HG03432 (cell line): Measurements from ENCODE around the gene PTGDR.

Source experiments
- ATAC-seq: cut with Tn5 transposase; IDR thresholded peaks from one replicate; pipeline ENCODE4 v1.9.1; 2021; ENCODE audit warnings: mild to moderate bottlenecking, moderate library complexity; ENCODE audit not compliant: unreplicated experiment

Gene PTGDR

DNA sequence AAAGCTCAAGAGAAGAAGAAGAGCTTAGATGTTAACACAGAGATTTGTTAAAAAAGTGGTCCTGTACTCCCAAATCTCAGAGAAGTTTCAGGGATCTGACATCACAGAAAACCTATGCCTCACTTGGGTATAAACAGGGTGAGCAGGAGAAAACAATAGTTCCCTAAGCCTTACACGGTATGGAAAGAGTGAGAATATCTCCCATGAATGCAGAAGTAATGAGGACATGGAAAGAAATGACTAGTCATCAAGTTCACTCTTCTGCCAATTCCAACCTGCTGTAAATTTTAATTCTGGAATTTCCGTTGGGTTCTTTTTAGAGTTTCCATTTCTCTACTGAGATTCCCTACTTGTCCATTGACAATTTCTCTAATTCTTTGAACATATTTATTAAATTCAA is 40.4 kb downstream of the PTGDR start:
- ATAC-seq, result no peak

DNA sequence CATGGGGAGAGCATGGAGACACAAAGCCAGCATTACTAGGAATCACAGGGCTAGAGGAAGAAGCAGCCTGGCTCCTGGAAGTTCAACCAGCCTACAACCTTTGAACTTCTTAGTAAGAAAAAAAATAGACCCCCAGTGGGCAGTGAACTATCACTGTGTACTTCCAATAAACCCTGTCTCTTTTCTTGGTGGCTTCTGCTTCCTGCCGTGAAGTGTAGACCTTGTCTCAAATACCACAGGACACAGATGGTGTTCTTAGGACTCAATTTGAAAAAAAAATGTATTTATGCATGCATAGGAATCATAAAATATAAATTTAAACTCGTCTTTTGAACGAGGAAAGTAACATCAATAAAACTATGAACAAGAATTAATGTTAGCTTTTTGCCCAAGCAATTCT is 43.0 kb downstream of the PTGDR start:
- ATAC-seq, result no peak

DNA sequence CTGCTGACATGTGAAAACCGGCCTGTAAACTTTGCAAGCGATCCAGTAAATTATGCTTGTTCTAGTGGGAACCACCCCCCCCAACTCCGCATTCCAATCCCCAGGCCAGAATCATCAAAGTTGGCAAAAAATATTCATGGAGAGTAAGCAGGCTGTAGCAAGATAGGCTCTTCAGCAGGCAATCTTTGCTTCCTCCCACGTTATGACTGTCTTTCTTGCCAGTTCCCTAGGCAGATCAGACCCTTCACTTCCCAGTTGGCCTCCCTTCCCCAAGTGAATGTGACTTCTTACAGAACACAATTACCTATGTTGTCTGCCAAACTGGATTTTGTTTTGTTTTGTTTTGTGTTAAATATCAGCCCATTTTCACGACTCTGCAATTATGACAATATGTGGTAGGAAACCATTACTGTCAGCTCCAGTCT is 45.4 kb downstream of the PTGDR start:
- no peak for ATAC-seq

DNA sequence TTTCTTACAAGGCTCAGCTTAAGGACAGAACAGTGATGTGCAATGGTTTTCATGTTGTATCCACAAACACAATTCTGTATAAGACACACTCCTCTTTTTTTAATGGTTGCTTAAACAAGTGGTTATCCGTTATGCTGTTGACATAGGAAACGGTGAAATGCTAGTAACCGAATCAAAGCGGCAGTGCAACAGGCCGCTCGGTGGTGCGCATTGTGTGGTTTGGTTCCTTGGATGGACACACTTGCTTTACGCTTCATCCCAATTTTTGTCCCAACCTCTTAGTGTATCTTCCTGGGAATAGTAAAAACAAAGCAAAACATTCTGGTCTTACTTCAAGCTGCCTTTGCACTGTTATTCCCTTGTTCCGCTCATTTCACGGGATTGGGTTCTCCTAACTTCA is 46.0 kb downstream of the PTGDR start:
- ATAC-seq, result no peak

DNA sequence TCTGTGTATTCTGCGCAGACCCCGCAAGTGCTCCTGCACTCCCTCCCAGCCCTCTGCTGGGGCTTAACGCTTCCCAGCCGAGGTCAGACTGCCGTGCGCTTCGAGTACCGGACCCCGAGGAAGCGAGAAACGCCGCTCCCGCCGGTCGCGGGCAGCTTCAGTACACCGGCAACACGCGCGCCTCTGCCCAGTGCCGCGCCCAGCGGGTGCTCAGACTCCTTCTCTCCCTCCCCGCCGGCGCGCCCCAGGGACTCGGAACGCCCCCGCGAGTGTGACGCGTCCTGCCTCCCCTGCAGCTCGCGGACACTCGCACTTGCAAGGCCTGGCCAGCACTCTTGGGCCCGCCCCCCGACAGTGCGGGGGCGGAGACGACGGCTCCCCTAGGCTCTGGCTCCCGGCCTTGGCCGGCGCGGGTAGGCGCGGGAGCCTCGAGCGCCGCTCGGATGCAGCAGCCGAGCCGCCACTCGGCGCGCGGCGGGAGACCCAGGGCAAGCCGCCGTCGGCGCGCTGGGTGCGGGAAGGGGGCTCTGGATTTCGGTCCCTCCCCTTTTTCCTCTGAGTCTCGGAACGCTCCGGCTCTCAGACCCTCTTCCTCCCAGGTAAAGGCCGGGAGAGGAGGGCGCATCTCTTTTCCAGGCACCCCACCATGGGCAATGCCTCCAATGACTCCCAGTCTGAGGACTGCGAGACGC is 46.6 kb downstream of the PTGDR start, which contains the start of gene PTGER2:
PTGER2 (plus strand) TSS at position 410 of the 692 bp plus-strand sequence; CDS start at position 647, 237 bp downstream.
- ATAC-seq, result peak; percentile 60

DNA sequence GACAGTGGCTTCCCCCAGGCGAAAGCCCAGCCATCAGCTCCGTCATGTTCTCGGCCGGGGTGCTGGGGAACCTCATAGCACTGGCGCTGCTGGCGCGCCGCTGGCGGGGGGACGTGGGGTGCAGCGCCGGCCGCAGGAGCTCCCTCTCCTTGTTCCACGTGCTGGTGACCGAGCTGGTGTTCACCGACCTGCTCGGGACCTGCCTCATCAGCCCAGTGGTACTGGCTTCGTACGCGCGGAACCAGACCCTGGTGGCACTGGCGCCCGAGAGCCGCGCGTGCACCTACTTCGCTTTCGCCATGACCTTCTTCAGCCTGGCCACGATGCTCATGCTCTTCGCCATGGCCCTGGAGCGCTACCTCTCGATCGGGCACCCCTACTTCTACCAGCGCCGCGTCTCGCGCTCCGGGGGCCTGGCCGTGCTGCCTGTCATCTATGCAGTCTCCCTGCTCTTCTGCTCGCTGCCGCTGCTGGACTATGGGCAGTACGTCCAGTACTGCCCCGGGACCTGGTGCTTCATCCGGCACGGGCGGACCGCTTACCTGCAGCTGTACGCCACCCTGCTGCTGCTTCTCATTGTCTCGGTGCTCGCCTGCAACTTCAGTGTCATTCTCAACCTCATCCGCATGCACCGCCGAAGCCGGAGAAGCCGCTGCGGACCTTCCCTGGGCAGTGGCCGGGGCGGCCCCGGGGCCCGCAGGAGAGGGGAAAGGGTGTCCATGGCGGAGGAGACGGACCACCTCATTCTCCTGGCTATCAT is 47.3 kb downstream of the PTGDR start:
- ATAC-seq, result peak; percentile 27

DNA sequence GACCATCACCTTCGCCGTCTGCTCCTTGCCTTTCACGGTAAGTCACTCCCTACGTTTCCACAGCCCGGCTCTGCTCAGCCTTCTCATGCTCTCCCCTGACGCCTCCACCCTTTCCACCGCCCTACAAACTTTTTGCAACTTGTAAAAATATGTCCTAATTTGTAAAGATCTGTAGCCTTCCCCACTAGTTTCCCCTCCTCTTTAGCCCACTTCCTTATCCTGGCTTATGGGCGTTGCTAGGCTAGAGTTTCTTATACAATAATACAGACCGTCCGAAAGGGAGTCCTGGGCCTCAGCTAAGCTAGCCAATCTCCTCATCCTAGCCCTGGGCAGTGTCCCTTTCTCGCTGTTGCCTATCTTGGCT is 47.8 kb downstream of the PTGDR start:
- peak; percentile 4 for ATAC-seq

DNA sequence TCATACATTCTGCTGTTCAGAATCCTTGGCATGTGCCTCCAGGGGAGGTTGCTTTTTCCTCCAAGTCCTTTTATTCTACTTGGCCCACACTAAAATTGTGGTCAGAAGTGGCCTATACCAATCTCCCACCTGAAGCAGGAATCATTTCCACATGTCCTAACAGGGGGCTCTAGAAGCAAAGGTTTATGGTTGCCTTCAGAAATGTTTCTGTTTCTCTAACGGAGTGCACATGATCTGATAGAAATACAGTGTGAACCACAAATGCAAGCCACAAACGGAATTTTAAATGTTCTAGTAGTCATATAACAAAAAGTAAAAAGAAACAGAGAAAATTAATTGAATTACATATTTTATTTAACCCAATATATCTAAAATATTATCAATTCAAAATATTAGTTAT is 50.6 kb downstream of the PTGDR start:
- no peak for ATAC-seq

DNA sequence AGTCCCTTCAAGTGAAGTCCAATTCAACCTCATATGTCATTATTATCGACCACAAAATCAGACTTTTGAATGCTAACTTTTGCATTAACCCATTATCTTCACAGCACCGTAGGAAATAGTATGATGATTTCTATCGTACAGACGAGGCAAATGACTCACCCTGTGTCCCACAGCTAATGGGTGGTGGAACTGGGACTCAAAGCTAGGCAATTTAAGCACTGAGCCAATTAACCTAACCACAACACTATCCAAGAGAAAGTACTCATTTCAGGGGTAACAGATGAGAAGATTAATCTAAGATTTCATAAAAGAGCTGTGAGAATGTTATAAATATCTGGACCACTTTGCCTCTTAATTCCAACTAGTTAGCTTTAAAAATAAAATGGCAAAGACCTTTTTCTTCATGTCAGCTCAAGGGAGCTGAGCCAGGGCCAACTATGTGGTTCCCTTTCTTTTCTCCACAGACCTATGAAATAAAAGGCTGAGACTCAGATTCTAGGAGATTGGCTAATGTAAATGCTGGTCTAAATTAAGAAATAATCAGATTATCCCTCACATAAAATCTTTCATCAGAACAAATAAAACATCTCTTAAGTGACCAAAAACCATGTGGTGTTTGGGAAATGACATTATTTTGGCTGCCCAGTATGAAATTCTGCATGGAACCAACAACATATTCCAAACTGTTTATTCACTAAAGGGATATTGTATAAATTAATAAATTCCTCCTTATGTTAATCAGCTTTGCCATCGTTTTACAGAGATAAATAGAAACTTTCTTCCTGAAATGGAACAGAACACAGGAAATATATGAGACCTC is 51.5 kb downstream of the PTGDR start:
- ATAC-seq, result no peak

DNA sequence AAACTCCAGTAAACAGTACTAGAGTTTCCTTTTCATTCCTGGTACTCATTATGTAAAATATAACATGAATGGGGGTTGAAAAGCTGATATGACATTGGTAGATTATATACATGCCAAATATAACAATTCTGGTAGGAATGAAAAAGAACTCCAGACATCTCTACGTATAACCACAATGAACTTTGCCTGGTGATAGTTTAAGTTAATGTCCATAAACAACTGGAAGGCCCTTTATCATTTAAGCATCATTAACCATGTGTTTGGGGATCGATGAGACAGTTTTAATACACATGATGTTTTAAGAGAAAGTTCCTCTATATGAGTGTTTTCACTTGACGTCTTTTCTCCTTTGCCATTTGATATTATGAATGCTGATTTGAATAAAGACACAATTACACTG is 52.4 kb downstream of the PTGDR start:
- ATAC-seq, result no peak

DNA sequence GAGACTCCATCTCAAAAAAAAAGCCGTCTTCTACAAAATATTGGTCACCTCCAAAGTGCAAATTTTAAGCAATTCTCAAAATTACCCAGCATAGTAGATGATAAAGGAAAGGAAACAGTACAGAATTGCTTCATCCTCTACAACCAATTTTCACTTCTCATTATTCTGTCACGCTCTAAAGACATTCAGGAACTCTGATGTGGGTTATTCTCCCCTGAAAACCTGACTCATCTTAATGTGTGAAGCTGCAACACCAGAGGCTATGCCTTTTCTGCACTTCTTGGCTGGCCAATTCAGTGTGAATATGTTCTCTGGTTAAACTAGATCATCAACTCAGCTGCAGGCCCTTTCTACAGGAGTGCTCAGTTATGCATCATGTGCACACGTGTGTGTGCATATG is 57.6 kb downstream of the PTGDR start:
- peak; percentile 96 for ATAC-seq

DNA sequence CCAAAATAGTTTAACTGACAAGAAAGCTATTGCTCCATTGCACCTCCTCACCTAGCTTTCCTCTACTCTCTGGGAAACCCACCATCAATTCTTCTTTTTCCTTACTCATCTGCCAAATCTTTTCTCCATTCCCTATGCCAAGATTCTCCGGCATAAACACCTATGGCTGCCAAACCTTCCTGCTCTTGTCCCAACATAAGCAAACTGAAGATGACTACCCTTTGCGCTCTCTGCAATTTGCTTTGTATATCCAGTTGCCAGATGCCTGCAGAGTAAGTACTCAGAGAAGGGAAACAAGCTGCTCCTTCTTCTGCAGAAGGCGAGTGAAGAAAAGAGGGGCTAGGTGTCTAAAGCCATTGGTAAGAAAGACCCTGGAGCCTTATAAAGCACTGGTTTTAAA is 58.1 kb downstream of the PTGDR start:
- ATAC-seq, result no peak
